GM12878 (cell line): ENCODE results near the gene THADA. TPM values are rescaled to one million over a fixed set of nuclear protein-coding genes. Genes with fewer than 3 reads are reported as not detected.
"Not testable (repeated sequence)": the region's sequence is repeated elsewhere in the genome, so short reads cannot be mapped to it uniquely, and the experiment has no call there.

Experiments
- ATAC-seq: fragments of 200-7000 bp; cut with Tn5 transposase; 3 replicates; pipeline ENCODE4 v1.9.1; 2020; ENCODE audit warnings: mild to moderate bottlenecking, moderate library complexity
- BruUV-seq: library from RNA; stranded (reverse); fragments of 400-500 nt; replicated peaks from 2 replicates; lab custom pipeline; 2021; lab: Mats Ljungman, UMichigan
- CTCF ChIA-PET: fragments of 300-600 bp; sonication (Branson Sonifier 250); formaldehyde crosslinking; extraction: SDS; loops from one replicate; lab custom pipeline; 2021; ENCODE audit warnings: inconsistent platforms; lab: Yijun Ruan, JAX
- POLR2A ChIA-PET: fragments of 350-600 bp; formaldehyde crosslinking; extraction: SDS; loops from one replicate; lab custom pipeline; 2021; ENCODE audit warnings: inconsistent platforms; lab: Charles Lee
- RAD21 ChIA-PET: fragments of 300-600 bp; sonication (Branson Sonifier 250); formaldehyde crosslinking; loops from one replicate; lab custom pipeline; 2023; ENCODE audit warnings: antibody characterized with exemption; ENCODE audit not compliant: unreplicated experiment; lab: Charles Lee
- SMC1A ChIA-PET: fragments of 300-600 bp; sonication (Branson Sonifier 250); formaldehyde crosslinking; loops from one replicate; lab custom pipeline; 2023; ENCODE audit not compliant: unreplicated experiment, uncharacterized antibody; lab: Charles Lee
- DNase-seq: peaks from one replicate; pipeline ENCODE4 v3.0.0-alpha.2; 2011; ENCODE audit warnings: low read depth, low spot score
- FAIRE-seq: peaks from 3 replicates; lab custom pipeline; 2011; peaks lifted over from hg19 to GRCh38; lab: Jason Lieb, UNC
- H2AFZ ChIP-seq: 2 replicates; pipeline ENCODE4 v1.6.0; 2011; ENCODE audit warnings: low read depth, low read length, control low read depth; ENCODE audit not compliant: control insufficient read depth
- H3K27ac ChIP-seq: 2 replicates; pipeline ENCODE4 v1.5.1; 2011; ENCODE audit warnings: control low read depth; ENCODE audit not compliant: control insufficient read depth, insufficient read depth
- H3K27me3 ChIP-seq, 2 experiments: replicated peaks in 1 of 2; 2 replicates each; pipeline versions ENCODE4 v1.6.0 to v1.6.1; 2011; ENCODE audit warnings: low read length in 1 of 2; ENCODE audit not compliant: control insufficient read depth in 2 of 2, insufficient read depth in 2 of 2
- H3K36me3 ChIP-seq, 2 experiments: 2 replicates each; pipeline ENCODE4 v1.5.1; 2011; ENCODE audit warnings: low read length in 1 of 2; ENCODE audit not compliant: control insufficient read depth in 2 of 2, insufficient read depth in 2 of 2
- H3K4me1 ChIP-seq: 2 replicates; pipeline ENCODE4 v1.6.1; 2011; ENCODE audit warnings: mild to moderate bottlenecking, low read length, moderate library complexity, mixed read lengths; ENCODE audit not compliant: control insufficient read depth, insufficient read depth
- H3K4me2 ChIP-seq: 2 replicates; pipeline ENCODE4 v1.6.0; 2011; ENCODE audit warnings: control low read depth; ENCODE audit not compliant: control insufficient read depth, insufficient read depth
- H3K4me3 ChIP-seq: fragments of 200-600 bp; sonication (generic); 2 replicates; pipeline ENCODE4 v1.5.1; 2016
- H3K79me2 ChIP-seq: 2 replicates; pipeline ENCODE4 v1.6.0; 2011; ENCODE audit warnings: low read length; ENCODE audit not compliant: control insufficient read depth, insufficient read depth
- H3K9ac ChIP-seq: 2 replicates; pipeline ENCODE4 v1.8.0; 2011; ENCODE audit warnings: low read length, control low read depth, mixed read lengths; ENCODE audit not compliant: control insufficient read depth, insufficient read depth
- H3K9me3 ChIP-seq: replicated peaks from 3 replicates; pipeline ENCODE4 v1.5.1; 2011; ENCODE audit warnings: mild to moderate bottlenecking, low read length; ENCODE audit not compliant: control insufficient read depth, insufficient read depth
- H4K20me1 ChIP-seq: 2 replicates; pipeline ENCODE4 v1.6.0; 2011; ENCODE audit not compliant: control insufficient read depth, insufficient read depth
- BCL11A ChIP-seq: IDR thresholded peaks from 2 replicates; pipeline ENCODE4 v1.6.1; 2011; ENCODE audit warnings: low read depth, low read length
- BHLHE40 ChIP-seq, 2 experiments: fragments of 450-650 bp in 1 of 2; IDR thresholded peaks; 2 replicates each; pipeline ENCODE4 v1.6.1; 2011 to 2017; ENCODE audit warnings: low read depth in 2 of 2, borderline replicate concordance in 1 of 2, improper control_type of control experiment in 1 of 2, low read length in 1 of 2, mild to moderate bottlenecking in 1 of 2
- ELK1 ChIP-seq: IDR thresholded peaks from 2 replicates; pipeline ENCODE4 v1.6.1; 2012; ENCODE audit warnings: low read depth, low read length, improper control_type of control experiment
- IKZF2 ChIP-seq, 2 experiments: fragments of 450-650 bp; IDR thresholded peaks; 2 replicates each; pipeline ENCODE4 v1.6.1; 2017; ENCODE audit warnings: mild to moderate bottlenecking in 2 of 2, moderate library complexity in 2 of 2
- RAD51 ChIP-seq: fragments of 450-650 bp; IDR thresholded peaks from 2 replicates; pipeline ENCODE4 v1.6.1; 2016; ENCODE audit warnings: moderate library complexity, mild to moderate bottlenecking, inconsistent platforms
- WRNIP1 ChIP-seq: IDR thresholded peaks from 2 replicates; pipeline ENCODE4 v1.6.1; 2011; ENCODE audit warnings: low read depth, low read length, improper control_type of control experiment, borderline replicate concordance
- WGBS: methylation state at CpG from one replicate; pipeline ENCODE4 v1.1.6; 2016; ENCODE audit warnings: low lambda C conversion rate; ENCODE audit not compliant: insufficient replicate concordance, insufficient coverage; ENCODE audit errors: missing lambda C conversion rate; 5-methylcytosine and 5-hydroxymethylcytosine counted together
- in situ Hi-C: fragments of 300-500 bp; cut with MboI; formaldehyde crosslinking; loops from 9 replicates; pipeline ENCODE4 v1.14.3; 2018; ENCODE audit warnings: mixed read lengths
- intact Hi-C: fragments of 100-400 bp; cut with micrococcal nuclease; formaldehyde crosslinking; loops from one replicate; pipeline ENCODE4 v1.14.2; 2022; ENCODE audit not compliant: unreplicated experiment
- polyA plus RNA-seq, 11 experiments: library from polyadenylated mRNA; depleted of rRNA in 4 of 11; unstranded in 6 of 11; stranded (reverse) in 5 of 11; fragments of >200 nt; fragmentation: Nextera tagmentation in 4 of 11; fragmentation: Illumina TruSeq in 1 of 11; extraction: Ambion mirVana in 4 of 11; extraction: Trizol in 1 of 11; gene quantifications; 1 replicate in 1 of 11; 2 replicates in 10 of 11; pipeline versions ENCODE4 v1.2.1 to v1.2.3, GENCODE V29; 2011 to 2016; ENCODE audit warnings: inconsistent platforms in 2 of 11, missing spikeins in 2 of 11, low read depth in 1 of 11
- total RNA-seq, 4 experiments: library from RNA; depleted of rRNA in 3 of 4; stranded (reverse); fragments of >200 nt in 3 of 4; fragmentation: Illumina TruSeq in 1 of 4; extraction: Trizol in 1 of 4; gene quantifications; 2 replicates each; pipeline versions ENCODE4 v1.2.1 to v1.2.3, GENCODE V29; 2013 to 2021
- TF ChIP-seq, protein P1 (sequence below): fragments of 450-650 bp; IDR thresholded peaks from 2 replicates; pipeline ENCODE4 v1.6.1; 2017; ENCODE audit warnings: low read depth, mild to moderate bottlenecking, moderate library complexity
- TF ChIP-seq, protein P2 (sequence below): fragments of 450-650 bp; IDR thresholded peaks from 2 replicates; pipeline ENCODE4 v1.6.1; 2016; ENCODE audit warnings: mild to moderate bottlenecking, moderate library complexity, borderline replicate concordance

The THADA gene
- total and polyA plus RNA-seq, 10 of the 15 experiments (the other 5 are each of a cell fraction or from before 2014, with no cell fraction given): 14.6 to 33.2 (median 23.2) TPM

DNA sequence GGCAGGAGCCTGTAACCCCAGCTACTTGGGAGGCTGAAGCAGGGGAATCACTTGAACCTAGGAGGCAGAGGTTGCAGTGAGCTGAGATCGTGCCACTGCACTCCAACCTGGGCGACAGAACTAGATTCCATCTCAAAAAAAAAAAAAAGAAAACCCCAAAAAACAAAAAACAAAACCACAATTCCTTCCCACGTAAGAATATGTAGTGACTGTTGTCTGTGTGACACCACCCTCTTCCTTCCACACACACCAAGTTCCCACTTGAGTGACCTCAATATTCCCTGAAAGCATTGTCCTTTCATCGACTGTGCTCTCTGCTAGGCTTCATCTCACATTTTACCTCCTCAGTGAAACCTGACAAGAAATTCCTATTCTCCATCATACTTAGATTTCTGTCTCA is 8.8 kb upstream of the THADA start (continued):
- TF ChIP-seq, protein P1, sequence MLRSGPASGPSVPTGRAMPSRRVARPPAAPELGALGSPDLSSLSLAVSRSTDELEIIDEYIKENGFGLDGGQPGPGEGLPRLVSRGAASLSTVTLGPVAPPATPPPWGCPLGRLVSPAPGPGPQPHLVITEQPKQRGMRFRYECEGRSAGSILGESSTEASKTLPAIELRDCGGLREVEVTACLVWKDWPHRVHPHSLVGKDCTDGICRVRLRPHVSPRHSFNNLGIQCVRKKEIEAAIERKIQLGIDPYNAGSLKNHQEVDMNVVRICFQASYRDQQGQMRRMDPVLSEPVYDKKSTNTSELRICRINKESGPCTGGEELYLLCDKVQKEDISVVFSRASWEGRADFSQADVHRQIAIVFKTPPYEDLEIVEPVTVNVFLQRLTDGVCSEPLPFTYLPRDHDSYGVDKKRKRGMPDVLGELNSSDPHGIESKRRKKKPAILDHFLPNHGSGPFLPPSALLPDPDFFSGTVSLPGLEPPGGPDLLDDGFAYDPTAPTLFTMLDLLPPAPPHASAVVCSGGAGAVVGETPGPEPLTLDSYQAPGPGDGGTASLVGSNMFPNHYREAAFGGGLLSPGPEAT: no peak

DNA sequence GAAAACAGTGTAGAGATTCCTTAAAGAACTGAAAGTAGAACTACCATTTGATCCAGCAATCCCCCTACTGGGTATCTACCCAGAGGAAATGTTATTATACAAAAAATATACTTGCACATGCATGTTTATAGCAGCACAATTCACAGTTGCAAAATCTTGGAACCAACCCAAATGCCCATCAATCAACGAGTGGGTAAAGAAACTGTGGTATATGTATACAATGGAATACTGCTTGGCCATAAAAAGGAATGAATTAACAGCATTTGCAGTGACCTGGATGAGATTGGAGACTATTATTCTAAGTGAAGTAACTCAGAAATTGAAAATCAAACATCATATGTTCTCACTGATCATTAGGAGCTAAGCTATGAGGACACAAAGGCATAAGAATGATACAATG is 4.8 kb upstream of the THADA start:
- H3K9ac ChIP-seq, BruUV-seq, POLR2A ChIA-PET, H3K36me3 ChIP-seq, intact Hi-C loops, DNase-seq, H3K4me2 ChIP-seq, RAD21 ChIA-PET, in situ Hi-C loops, ATAC-seq, FAIRE-seq, H4K20me1 ChIP-seq, H3K4me3 ChIP-seq, H3K9me3 ChIP-seq, H3K79me2 ChIP-seq, H3K27ac ChIP-seq, H3K4me1 ChIP-seq, H2AFZ ChIP-seq, H3K27me3 ChIP-seq, CTCF ChIA-PET, SMC1A ChIA-PET: not testable (repeated sequence)
- WGBS: 0% methylated on average over 1 of the region's 1 CpG

DNA sequence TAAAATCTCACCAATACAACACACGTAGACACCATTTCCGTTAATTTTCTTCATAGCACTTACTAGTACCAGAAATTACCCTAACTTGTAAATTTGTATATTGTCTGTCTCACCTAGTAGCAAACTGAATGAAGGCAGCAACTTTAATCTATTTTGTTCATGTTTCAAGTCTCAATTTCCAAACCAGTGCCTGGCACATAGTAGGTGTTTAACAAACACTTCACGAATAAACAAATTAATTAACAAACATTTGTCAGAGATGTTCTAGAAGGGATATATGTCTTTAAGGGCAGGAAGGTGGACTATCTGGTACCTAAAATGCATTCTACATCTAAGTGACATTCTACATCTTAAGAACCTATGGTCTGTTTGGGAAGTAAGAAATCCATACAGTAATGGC is 963 bp downstream of the THADA start:
- peaks cover 3% of the 10 kb centered on the region; the same call in 1 of the 2 replicates for H3K4me1 ChIP-seq
- no peak for FAIRE-seq
- H3K27me3 ChIP-seq: no peaks in the 10 kb centered on the region
- BruUV-seq: no TSS peak
- peak overlapping the region; percentile 94; the same call in 1 of the 2 replicates for H3K27ac ChIP-seq
- ChIA-PET RAD21 (no interaction called here), POLR2A (no interaction called here), SMC1A (no interaction called here), CTCF (interaction anchor here (0.6 to 10.5 kb wide), 3 partner anchors 16 to 94 kb away, joined by 3 to 66 read pairs (median 11); no protein-coding TSS in a partner anchor)
- H3K4me2 ChIP-seq: peak overlapping the region; percentile 74
- intact Hi-C loops (no loop called here), in situ Hi-C loops (no loop called here)
- H3K79me2 ChIP-seq: peaks cover 21% of the 10 kb centered on the region
- ATAC-seq: no peak
- peak overlapping the region; percentile 94 for H3K9ac ChIP-seq
- 76% methylated on average over 3 of the region's 3 CpGs for WGBS
- H2AFZ ChIP-seq: no peak overlapping the region
- no peak for DNase-seq
- H3K4me3 ChIP-seq: peak overlapping the region; percentile 80
- H3K9me3 ChIP-seq: no peaks in the 10 kb centered on the region
- no peaks in the 10 kb centered on the region for H4K20me1 ChIP-seq
- H3K36me3 ChIP-seq: no peaks in the 10 kb centered on the region
- TF ChIP-seq ELK1: no peak
- no peak for TF ChIP-seq WRNIP1
- no peak for TF ChIP-seq IKZF2 (IDR thresholded peaks at IDR 0.05)
- no peak for TF ChIP-seq BCL11A
- no peak for TF ChIP-seq BHLHE40 (IDR thresholded peaks at IDR 0.05; ENCODE audit: borderline replicate concordance in 1 of 2, low read depth in 2 of 2, low read length in 1 of 2)
- TF ChIP-seq, protein P2, sequence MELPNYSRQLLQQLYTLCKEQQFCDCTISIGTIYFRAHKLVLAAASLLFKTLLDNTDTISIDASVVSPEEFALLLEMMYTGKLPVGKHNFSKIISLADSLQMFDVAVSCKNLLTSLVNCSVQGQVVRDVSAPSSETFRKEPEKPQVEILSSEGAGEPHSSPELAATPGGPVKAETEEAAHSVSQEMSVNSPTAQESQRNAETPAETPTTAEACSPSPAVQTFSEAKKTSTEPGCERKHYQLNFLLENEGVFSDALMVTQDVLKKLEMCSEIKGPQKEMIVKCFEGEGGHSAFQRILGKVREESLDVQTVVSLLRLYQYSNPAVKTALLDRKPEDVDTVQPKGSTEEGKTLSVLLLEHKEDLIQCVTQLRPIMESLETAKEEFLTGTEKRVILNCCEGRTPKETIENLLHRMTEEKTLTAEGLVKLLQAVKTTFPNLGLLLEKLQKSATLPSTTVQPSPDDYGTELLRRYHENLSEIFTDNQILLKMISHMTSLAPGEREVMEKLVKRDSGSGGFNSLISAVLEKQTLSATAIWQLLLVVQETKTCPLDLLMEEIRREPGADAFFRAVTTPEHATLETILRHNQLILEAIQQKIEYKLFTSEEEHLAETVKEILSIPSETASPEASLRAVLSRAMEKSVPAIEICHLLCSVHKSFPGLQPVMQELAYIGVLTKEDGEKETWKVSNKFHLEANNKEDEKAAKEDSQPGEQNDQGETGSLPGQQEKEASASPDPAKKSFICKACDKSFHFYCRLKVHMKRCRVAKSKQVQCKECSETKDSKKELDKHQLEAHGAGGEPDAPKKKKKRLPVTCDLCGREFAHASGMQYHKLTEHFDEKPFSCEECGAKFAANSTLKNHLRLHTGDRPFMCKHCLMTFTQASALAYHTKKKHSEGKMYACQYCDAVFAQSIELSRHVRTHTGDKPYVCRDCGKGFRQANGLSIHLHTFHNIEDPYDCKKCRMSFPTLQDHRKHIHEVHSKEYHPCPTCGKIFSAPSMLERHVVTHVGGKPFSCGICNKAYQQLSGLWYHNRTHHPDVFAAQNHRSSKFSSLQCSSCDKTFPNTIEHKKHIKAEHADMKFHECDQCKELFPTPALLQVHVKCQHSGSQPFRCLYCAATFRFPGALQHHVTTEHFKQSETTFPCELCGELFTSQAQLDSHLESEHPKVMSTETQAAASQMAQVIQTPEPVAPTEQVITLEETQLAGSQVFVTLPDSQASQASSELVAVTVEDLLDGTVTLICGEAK: no peak
- TF ChIP-seq RAD51: no peak
